H9 (cell line): Measurements from ENCODE around the gene PPM1N. TPM values are rescaled to one million over a fixed set of nuclear protein-coding genes. Genes with fewer than 3 reads are reported as not detected.

Experiments
- DNase-seq: peaks from one replicate; pipeline ENCODE4 v3.0.0-alpha.2; 2017
- H2AFZ ChIP-seq: one replicate; pipeline ENCODE4 v1.6.1; 2013; ENCODE audit warnings: mild to moderate bottlenecking, low read length, control low read depth, moderate library complexity
- H2AK5ac ChIP-seq: 2 replicates; pipeline ENCODE4 v1.6.1; 2013; ENCODE audit warnings: low read length, control low read depth, mixed read lengths; ENCODE audit not compliant: insufficient read length
- H2BK120ac ChIP-seq: one replicate; pipeline ENCODE4 v1.6.1; 2013; ENCODE audit warnings: low read depth, mild to moderate bottlenecking, low read length, control low read depth, inconsistent platforms; ENCODE audit not compliant: poor library complexity, severe bottlenecking
- H2BK12ac ChIP-seq: 2 replicates; pipeline ENCODE4 v1.6.1; 2013; ENCODE audit warnings: low read length, control low read depth, mixed read lengths, low read depth; ENCODE audit not compliant: insufficient read length
- H2BK15ac ChIP-seq: 2 replicates; pipeline ENCODE4 v1.6.1; 2013; ENCODE audit warnings: low read depth, low read length, control low read depth
- H2BK20ac ChIP-seq: one replicate; pipeline ENCODE4 v1.6.1; 2013; ENCODE audit warnings: low read depth, mild to moderate bottlenecking, low read length, control low read depth, inconsistent platforms; ENCODE audit not compliant: poor library complexity, severe bottlenecking
- H2BK5ac ChIP-seq: 2 replicates; pipeline ENCODE4 v1.6.1; 2013; ENCODE audit warnings: low read length, control low read depth, mixed read lengths; ENCODE audit not compliant: insufficient read length
- H3K14ac ChIP-seq: 2 replicates; pipeline ENCODE4 v1.6.1; 2013; ENCODE audit warnings: low read length, control low read depth; ENCODE audit not compliant: insufficient read depth
- H3K18ac ChIP-seq: 2 replicates; pipeline ENCODE4 v1.6.1; 2013; ENCODE audit warnings: low read depth, mild to moderate bottlenecking, mixed read lengths, low read length, control low read depth; ENCODE audit not compliant: insufficient read length
- H3K23ac ChIP-seq: 2 replicates; pipeline ENCODE4 v1.6.1; 2013; ENCODE audit warnings: low read length, control low read depth, mixed read lengths, low read depth; ENCODE audit not compliant: insufficient read length
- H3K23me2 ChIP-seq: 2 replicates; pipeline ENCODE4 v1.6.1; 2013; ENCODE audit warnings: low read depth, mild to moderate bottlenecking, mixed read lengths, low read length, control low read depth; ENCODE audit not compliant: insufficient read length, poor library complexity, severe bottlenecking
- H3K27ac ChIP-seq: 2 replicates; pipeline ENCODE4 v1.5.1; 2013; ENCODE audit warnings: low read length, control low read depth, mixed read lengths, low read depth; ENCODE audit not compliant: insufficient read length
- H3K27me3 ChIP-seq: 2 replicates; pipeline ENCODE4 v1.6.1; 2013; ENCODE audit warnings: low read length, control low read depth, inconsistent platforms; ENCODE audit not compliant: insufficient read depth
- H3K4ac ChIP-seq: 2 replicates; pipeline ENCODE4 v1.6.1; 2013; ENCODE audit warnings: low read depth, mild to moderate bottlenecking, control low read depth, inconsistent platforms, low read length, moderate library complexity
- H3K4me1 ChIP-seq: 2 replicates; pipeline ENCODE4 v1.6.1; 2013; ENCODE audit warnings: low read length, control low read depth, inconsistent platforms; ENCODE audit not compliant: insufficient read depth
- H3K4me2 ChIP-seq: 2 replicates; pipeline ENCODE4 v1.6.1; 2013; ENCODE audit warnings: low read length, control low read depth, mixed read lengths; ENCODE audit not compliant: insufficient read length, insufficient read depth
- H3K56ac ChIP-seq: 2 replicates; pipeline ENCODE4 v1.6.1; 2013; ENCODE audit warnings: low read depth, mild to moderate bottlenecking, mixed read lengths, low read length, control low read depth; ENCODE audit not compliant: insufficient read length
- H3K79me1 ChIP-seq: 2 replicates; pipeline ENCODE4 v1.6.1; 2013; ENCODE audit warnings: low read depth, mild to moderate bottlenecking, moderate library complexity, low read length, control low read depth, inconsistent platforms; ENCODE audit not compliant: insufficient read depth, poor library complexity, severe bottlenecking
- H3K79me2 ChIP-seq: 2 replicates; pipeline ENCODE4 v1.6.1; 2013; ENCODE audit warnings: low read length, control low read depth, inconsistent platforms; ENCODE audit not compliant: insufficient read depth
- H3K9ac ChIP-seq: 2 replicates; pipeline ENCODE4 v1.6.1; 2013; ENCODE audit warnings: low read length, control low read depth, mixed read lengths; ENCODE audit not compliant: insufficient read length; ENCODE audit errors: extremely low read depth
- H3K9me3 ChIP-seq: one replicate; pipeline ENCODE4 v1.6.1; 2013; ENCODE audit warnings: low read depth, low read length, inconsistent platforms; ENCODE audit not compliant: control insufficient read depth
- H3T11ph ChIP-seq: one replicate; pipeline ENCODE4 v1.6.1; 2013; ENCODE audit warnings: mild to moderate bottlenecking, low read length, control low read depth, inconsistent platforms
- H4K20me1 ChIP-seq: one replicate; pipeline ENCODE4 v1.6.1; 2013; ENCODE audit not compliant: control insufficient read depth, insufficient read length, insufficient read depth
- H4K5ac ChIP-seq: 2 replicates; pipeline ENCODE4 v1.6.1; 2013; ENCODE audit warnings: low read depth, mild to moderate bottlenecking, mixed read lengths, low read length, control low read depth; ENCODE audit not compliant: insufficient read length
- H4K8ac ChIP-seq: replicated peaks from 2 replicates; pipeline ENCODE4 v1.6.1; 2013; ENCODE audit warnings: low read length, control low read depth, mixed read lengths, low read depth; ENCODE audit not compliant: insufficient read length
- H4K91ac ChIP-seq: 2 replicates; pipeline ENCODE4 v1.6.1; 2013; ENCODE audit warnings: low read depth, mild to moderate bottlenecking, moderate library complexity, mixed read lengths, low read length, control low read depth; ENCODE audit not compliant: insufficient read length
- H3K27ac Mint-ChIP-seq, 3 experiments: 2 replicates in 2 of 3; 3 replicates in 1 of 3; pipeline ENCODE4 v1.8.0; 2020 to 2021; ENCODE audit warnings: mixed read lengths in 3 of 3, mild to moderate bottlenecking in 1 of 3, moderate library complexity in 1 of 3
- H3K27me3 Mint-ChIP-seq: 2 replicates; pipeline ENCODE4 v1.8.0; 2021; ENCODE audit warnings: low read depth, mild to moderate bottlenecking, moderate library complexity, mixed read lengths
- H3K36me3 Mint-ChIP-seq, 3 experiments: 2 replicates in 2 of 3; 3 replicates in 1 of 3; pipeline ENCODE4 v1.8.0; 2020 to 2021; ENCODE audit warnings: low read depth in 3 of 3, mixed read lengths in 3 of 3; ENCODE audit not compliant: insufficient read depth in 1 of 3
- H3K4me1 Mint-ChIP-seq, 2 experiments: 2 replicates each; pipeline ENCODE4 v1.8.0; 2020; ENCODE audit warnings: mixed read lengths in 2 of 2
- H3K4me3 Mint-ChIP-seq, 2 experiments: 2 replicates in 1 of 2; 3 replicates in 1 of 2; pipeline ENCODE4 v1.8.0; 2020 to 2021; ENCODE audit warnings: mild to moderate bottlenecking in 2 of 2, mixed read lengths in 2 of 2, moderate library complexity in 1 of 2
- H3K9me3 Mint-ChIP-seq, 2 experiments: 2 replicates in 1 of 2; 3 replicates in 1 of 2; pipeline ENCODE4 v1.8.0; 2020; ENCODE audit warnings: mild to moderate bottlenecking in 2 of 2, mixed read lengths in 2 of 2, moderate library complexity in 1 of 2
- CTCF ChIP-seq: fragments of 200-600 bp; sonication (generic); conservative IDR thresholded peaks from 3 replicates; pipeline ENCODE4 v1.8.0; 2021; ENCODE audit warnings: antibody characterized with exemption, mild to moderate bottlenecking
- WGBS: extraction: QIAGEN DNeasy Blood & Tissue Kit; methylation state at CpG from one replicate; pipeline ENCODE4 v1.1.7; 2013; ENCODE audit warnings: missing lambda C conversion rate, low lambda C conversion rate, mixed read lengths; ENCODE audit not compliant: insufficient read length; ENCODE audit errors: extremely low coverage; 5-methylcytosine and 5-hydroxymethylcytosine counted together
- total RNA-seq: library from RNA; stranded (reverse); gene quantifications from 2 replicates; pipeline ENCODE4 v1.2.1, GENCODE V29; 2021

The PPM1N gene
- total RNA-seq, 1 experiment from 2014 or later, result 7.7 TPM

DNA sequence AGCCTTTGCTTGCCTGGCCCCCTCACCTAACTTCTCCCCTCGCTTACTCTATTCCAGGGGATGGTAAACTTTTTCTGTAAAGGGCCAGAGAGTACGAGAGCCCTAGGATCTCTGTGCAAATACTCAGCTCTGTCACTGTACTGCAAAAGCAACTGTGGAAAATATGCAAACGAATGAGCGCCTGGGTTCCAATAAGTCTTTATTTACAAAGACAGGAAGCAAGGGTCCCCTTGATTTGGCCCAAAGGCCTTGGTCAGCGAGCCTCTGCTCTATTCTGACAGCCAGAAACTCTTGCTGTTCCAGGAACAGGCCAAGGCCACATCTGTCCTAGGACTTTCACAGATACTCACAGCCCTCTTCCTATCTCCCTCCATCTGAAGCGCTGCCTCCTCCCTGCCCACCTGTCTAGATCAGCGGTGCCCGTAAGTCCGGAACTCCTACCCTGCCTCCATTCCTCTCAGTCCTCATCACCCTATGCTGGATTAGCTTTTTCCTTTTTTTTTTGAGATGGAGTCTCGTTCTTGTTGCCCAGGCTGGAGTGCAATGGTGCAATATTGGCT, 49.0 kb downstream of the PPM1N start:
- H3K27me3 Mint-ChIP-seq, result no peaks in the 10 kb centered on the region; the same call in 1 of the 2 replicates

More for the DNA sequence above, 49.0 kb downstream of the PPM1N start:
- H3K4ac ChIP-seq, result no peak overlapping the region
- no peak overlapping the region for H2BK120ac ChIP-seq
- no peak overlapping the region for H3K4me3 Mint-ChIP-seq
- peaks cover 10 to 15% of the 10 kb centered on the region in 2 experiments for H3K4me1 Mint-ChIP-seq
- TF ChIP-seq CTCF, result no peak
- no peaks in the 10 kb centered on the region for H3K36me3 Mint-ChIP-seq
- DNase-seq, result no peak
- H3K9me3 ChIP-seq, result no peaks in the 10 kb centered on the region
- no peak overlapping the region for H3K14ac ChIP-seq
- no peaks in the 10 kb centered on the region for H3K79me2 ChIP-seq
- no CpG with 5 or more reads among the region's 10 CpGs for WGBS
- no peak overlapping the region for H2BK15ac ChIP-seq
- H3K56ac ChIP-seq, result no peak overlapping the region
- no peaks in the 10 kb centered on the region for H3K23me2 ChIP-seq
- no peak overlapping the region for H3K9ac ChIP-seq
- no peak overlapping the region for H3K27ac ChIP-seq
- no peak overlapping the region for H2AK5ac ChIP-seq
- H3K4me2 ChIP-seq, result no peak overlapping the region
- no peak overlapping the region for H4K91ac ChIP-seq
- H4K8ac ChIP-seq, result no peak overlapping the region
- H3K18ac ChIP-seq, result no peak overlapping the region
- no peak overlapping the region for H2AFZ ChIP-seq
- no peak overlapping the region for H3T11ph ChIP-seq
- no peak overlapping the region for H4K5ac ChIP-seq
- peak overlapping the region in 1 of 3 experiments; percentile 41; a peak in 1 of 7 replicates for H3K27ac Mint-ChIP-seq
- no peak overlapping the region for H2BK20ac ChIP-seq
- H4K20me1 ChIP-seq, result no peaks in the 10 kb centered on the region
- no peak overlapping the region for H3K23ac ChIP-seq
- no peak overlapping the region for H2BK5ac ChIP-seq
- no peaks in the 10 kb centered on the region for H3K4me1 ChIP-seq
- H3K79me1 ChIP-seq, result no peaks in the 10 kb centered on the region
- H3K27me3 ChIP-seq, result no peaks in the 10 kb centered on the region
- H2BK12ac ChIP-seq, result no peak overlapping the region
- H3K9me3 Mint-ChIP-seq, result no peaks in the 10 kb centered on the region
